HG02588 (cell line): ENCODE measurements around the gene TMCO1.
"Not testable (repeated sequence)": the region's sequence is repeated elsewhere in the genome, so short reads cannot be mapped to it uniquely, and the experiment has no call there.

Source experiments
- ATAC-seq: cut with Tn5 transposase; IDR thresholded peaks from one replicate; pipeline ENCODE4 v1.9.1; 2021; ENCODE audit warnings: mild to moderate bottlenecking, moderate library complexity; ENCODE audit not compliant: unreplicated experiment

TMCO1 gene

DNA sequence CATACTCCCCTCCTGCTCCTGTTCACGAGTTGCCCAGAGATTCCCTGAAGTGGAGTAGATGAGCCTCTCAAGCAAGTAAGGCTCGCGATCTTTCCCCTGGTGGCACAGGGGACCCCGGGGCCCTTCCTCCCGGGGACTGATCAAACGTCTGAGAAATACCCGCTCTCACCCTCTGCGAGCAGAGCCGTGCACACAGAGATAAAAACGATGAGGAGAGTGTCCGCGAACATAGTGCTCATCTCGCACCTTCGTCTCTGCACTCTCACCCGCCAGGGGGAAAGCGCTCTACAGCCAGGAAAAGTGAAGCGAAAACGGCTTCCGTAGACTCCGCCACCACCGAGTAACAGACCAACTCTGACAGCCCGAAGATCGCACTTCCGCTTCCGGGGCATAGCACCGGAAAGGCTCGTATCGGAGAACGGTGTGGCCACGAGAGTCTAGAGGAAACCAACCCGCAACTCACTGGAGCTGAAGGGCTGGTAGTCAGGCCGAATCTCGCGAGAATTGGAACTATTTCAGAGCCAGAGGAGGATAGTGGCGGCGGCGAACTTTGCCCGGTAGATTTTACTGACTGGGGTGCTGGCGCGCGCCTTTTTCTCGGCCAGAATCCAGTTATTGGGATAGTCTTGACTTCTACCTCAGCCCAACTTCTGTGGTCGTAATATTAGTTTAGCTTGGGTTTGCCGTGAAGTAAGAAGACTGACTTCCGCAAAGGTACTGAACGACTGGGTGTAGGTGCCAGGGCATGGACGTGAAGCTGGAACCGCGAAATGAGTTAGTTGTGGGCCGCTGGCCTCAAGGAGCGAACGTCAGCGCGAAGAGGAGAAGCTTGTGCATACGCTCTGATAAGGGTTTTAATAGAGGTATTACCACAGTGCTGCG lies at the start of gene TMCO1:
TSS of gene TMCO1 (minus strand) at position 356 of the 882 bp plus-strand sequence. CDS start at position 239, 117 bp downstream.
- ATAC-seq: peak; percentile 100

DNA sequence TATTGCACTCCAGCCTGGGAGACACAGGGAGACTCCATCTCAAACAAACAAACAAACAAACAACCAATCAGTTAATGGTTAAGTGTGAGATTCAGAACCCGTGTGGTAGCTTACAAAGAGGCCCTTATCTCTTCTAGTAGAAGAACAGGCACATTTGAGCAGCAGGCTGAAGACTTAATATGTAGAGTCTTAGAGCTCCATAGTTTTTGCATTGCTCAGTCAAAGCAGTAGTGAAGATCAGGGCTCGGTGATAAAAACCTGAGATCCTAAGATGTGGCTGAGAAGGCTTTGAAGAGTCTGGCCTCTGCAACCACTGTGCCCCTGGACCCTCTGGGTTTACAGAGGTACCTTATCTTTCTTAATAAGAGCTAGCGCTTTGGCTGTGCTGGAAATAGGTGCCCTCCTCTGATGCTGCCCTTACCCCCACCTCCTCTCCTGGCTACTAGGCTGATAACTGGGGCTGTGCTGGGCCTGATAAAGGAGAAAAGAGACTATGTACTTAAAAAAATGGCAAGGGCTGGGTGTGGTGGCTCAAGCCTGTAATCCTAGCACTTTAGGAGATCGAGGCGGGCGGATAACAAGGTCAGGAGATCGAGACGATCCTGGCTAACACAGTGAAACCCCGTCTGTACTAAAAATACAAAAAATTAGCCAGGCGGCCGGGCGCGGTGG lies 48.3 kb upstream of the TMCO1 start:
- ATAC-seq: no peak

DNA sequence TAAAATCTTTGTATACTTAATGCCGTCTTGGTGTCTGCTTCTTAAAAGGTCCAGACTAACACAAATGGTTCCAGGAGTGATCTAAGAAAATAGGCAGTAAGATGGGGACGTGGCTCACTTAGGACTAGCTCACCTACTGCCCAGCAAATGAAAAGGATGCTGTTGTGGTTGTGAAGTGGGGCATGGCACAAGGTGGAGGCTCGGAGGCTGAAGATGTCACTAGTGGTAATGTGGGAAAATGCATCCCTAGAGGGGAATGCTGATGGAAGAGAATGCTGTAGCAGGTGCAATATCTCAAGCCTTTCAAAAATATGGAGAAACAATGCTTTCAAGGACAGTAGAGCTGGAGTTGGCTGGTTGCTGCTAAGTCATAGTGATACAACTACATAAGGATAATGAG lies 47.5 kb upstream of the TMCO1 start:
- ATAC-seq: no peak

- ATAC-seq: no peak
Observed at GRCh38 chr1:165815725-165816124, 47.1 kb upstream of the TMCO1 start.

DNA sequence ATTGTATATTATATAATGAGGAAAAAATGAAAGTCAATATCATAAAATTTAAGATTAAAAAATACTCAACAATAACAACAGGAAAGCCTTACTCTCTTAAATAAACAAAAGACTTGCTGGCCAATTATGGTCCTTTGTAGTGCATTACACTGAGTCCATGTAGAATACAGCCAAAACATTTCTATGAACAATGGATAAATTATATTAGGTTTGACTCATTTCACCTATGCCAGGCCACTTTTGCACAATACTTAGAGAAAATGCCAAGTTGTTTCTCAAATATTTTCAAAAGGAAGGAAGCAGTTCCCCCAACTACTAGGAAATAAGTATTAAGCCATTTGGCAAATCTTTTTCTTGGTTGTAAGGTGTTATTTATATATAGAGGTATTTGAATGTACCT lies 38.9 kb upstream of the TMCO1 start:
- ATAC-seq: no peak

DNA sequence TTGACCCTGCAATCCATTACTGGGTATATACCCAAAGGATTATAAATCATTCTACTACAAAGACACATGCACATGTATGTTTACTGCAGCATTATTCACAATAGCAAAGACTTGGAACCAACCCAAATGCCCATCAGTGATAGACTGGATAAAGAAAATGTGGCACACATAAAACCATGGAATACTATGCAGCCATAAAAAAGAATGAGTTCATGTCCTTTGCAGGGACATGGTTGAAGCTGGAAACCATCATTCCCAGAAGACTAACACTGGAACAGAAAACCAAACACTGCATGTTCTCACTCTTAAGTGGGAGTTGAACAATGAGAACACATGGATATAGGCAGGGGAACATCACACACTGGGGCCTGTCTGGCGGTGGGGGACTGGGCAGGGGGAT lies 35.8 kb upstream of the TMCO1 start:
- ATAC-seq: not testable (repeated sequence)

DNA sequence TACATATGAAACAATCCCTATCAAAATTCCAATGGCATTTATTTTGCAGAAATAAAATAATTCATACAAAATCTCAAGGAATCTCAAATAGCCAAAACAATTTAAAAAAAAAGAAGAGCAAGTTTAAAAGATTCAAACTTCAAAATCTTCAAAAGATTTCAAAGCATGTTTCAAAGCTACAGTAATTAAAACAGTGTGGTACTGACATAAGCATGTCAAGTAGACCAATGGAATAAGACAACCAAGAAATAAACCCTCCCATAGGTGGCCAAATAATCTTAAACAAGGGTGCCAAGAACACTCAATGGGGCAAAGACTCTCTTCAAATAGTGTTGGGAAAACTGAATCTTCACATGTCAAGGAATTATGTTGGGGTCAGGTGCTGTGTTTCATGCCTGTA lies 30.7 kb upstream of the TMCO1 start:
- ATAC-seq: no peak

GRCh38 chr1:165795894-165796293 lies 27.2 kb upstream of the TMCO1 start:
- no peak for ATAC-seq

GRCh38 chr1:165793951-165794350 lies 25.3 kb upstream of the TMCO1 start:
- ATAC-seq: no peak

DNA sequence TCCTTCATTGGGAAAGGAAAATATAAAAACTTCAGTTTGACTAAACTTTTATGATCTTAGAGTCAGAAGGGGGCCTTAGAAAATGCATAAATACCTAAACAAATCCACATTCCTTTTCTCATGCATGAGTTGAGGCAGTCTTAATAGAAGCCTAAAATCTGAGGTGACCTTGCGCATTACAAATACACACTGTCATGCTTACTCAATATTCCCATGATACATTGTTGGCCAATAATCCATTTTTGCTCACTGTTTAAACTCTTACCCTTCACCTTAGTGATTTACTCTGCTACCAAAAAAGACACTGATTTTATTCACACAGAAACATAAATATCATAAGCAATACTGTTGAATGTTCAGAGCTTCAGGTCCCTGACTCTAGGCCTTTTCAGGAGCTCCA lies 19.1 kb upstream of the TMCO1 start:
- no peak for ATAC-seq

DNA sequence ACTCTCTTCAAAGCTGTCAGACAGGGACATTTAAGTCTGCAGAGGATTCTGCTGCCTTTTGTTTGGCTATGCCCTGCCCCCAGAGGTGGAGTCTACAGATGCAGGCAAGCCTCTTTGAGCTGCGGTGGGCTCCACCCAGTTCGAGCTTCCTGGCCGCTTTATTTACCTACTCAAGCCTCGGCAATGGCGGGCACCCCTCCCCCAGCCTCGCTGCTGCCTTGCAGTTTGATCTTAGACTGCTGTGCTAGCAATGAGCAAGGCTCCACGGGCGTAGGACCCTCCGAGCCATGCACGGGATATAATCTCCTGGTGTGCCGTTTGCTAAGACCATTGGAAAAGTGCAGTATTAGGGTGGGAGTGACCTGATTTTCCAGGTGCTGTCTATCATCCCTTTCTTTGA lies 14.9 kb upstream of the TMCO1 start:
- ATAC-seq: not testable (repeated sequence)

DNA sequence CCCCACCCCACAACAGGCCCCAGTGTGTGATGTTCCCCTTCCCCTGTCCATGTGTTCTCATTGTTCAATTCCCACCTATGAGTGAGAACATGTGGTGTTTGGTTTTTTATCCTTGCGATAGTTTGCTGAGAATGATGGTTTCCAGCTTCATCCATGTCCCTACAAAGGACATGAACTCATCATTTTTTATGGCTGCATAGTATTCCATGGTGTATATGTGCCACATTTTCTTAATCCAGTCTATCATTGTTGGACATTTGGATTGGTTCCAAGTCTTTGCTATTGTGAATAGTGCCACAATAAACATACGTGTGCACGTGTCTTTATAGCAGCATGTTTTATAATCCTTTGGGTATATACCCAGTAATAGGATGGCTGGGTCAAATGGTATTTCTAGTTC lies 9.5 kb upstream of the TMCO1 start:
- not testable (repeated sequence) for ATAC-seq

- ATAC-seq: no peak
Observed at GRCh38 chr1:165773324-165773965, 4.8 kb upstream of the TMCO1 start.

- no peak for ATAC-seq
Observed at GRCh38 chr1:165772739-165773138, 4.1 kb upstream of the TMCO1 start.

DNA sequence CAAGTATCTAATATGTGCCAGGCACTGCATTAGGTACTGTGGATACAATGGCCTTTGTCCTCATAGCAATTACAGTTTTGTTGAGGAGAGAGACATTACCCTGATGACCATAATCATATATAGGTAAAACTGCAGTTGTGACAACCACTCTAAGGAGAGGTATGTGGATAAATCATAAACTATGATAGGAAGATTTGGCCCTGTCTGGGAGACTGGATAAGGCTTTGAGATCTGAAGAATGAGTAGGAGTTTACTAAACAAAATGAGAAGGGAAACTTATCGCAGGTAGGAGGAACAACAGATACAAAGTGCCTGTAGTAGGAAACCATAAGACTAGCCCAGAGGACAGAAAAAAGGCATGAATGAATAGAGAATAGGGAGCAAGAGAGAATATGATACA lies 4.4 kb downstream of the TMCO1 start:
- ATAC-seq: no peak

DNA sequence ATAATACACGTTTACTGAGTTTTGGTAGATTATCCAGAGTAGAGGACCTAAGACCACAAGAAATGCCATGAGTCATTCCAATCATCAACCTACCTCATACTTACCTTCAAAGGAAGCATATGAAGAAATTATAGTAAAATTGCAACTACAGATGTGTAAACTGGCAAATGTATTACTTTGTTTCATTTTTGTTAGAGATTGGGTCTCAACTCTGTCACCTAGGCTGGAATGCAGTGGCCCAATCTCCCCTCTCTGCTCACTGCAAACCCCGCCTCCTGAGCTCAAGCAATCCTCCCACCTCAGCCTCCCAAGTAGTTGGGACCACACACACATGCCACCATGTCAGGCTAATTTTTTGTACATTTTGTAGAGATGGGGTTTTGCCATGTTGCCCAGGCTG lies 5.2 kb downstream of the TMCO1 start:
- no peak for ATAC-seq

- ATAC-seq: no peak
Observed at GRCh38 chr1:165762725-165763124, 5.9 kb downstream of the TMCO1 start.

- no peak for ATAC-seq
Observed at GRCh38 chr1:165759095-165759494, 9.6 kb downstream of the TMCO1 start.

GRCh38 chr1:165755393-165756010 lies 13.2 kb downstream of the TMCO1 start:
- no peak for ATAC-seq

DNA sequence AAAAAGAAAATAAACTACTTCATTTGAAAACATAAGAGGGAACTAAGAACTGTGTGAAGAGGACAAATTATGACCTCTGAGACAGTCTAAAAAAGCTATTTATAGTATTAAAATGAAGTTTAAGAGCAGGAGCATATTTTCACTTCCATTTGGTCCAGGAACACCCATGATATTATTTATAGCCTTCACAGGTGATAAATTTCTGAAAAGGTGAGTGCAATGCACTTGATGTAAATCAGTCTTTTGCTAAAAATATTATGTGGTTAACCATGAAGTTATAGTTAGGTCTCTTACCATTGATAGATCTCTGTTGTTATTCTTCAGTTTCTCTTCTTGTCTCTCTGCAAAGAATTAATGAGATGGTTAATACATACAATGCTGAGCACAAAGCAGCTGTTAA lies 14.7 kb downstream of the TMCO1 start:
- peak; percentile 82 for ATAC-seq

DNA sequence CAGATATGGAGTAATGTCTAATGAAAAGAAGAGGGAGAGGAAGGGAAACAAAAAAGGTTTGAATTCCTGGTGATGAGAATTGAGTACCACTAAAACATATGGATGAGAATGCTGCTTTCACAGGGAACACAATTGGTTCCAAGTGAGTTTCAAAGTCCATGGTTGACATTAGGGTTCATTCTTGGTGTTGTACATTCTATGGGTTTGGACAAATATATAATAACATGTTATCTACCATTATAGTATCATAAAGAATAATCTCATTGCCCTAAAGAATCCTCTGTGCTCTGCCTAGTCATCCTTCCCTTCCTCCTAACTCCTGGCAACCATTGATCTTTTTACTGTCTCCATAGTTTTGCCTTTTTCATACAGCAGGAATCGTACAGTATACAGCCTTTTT lies 20.1 kb downstream of the TMCO1 start:
- no peak for ATAC-seq
